GM18907 (cell line): ENCODE results near the gene ZFPL1.
"Not testable (repeated sequence)": the region's sequence is repeated elsewhere in the genome, so short reads cannot be mapped to it uniquely, and the experiment has no call there.

Experiments
- ATAC-seq: cut with Tn5 transposase; IDR thresholded peaks from one replicate; pipeline ENCODE4 v1.9.1; 2021; ENCODE audit warnings: mild to moderate bottlenecking, moderate library complexity; ENCODE audit not compliant: unreplicated experiment

Gene ZFPL1

DNA sequence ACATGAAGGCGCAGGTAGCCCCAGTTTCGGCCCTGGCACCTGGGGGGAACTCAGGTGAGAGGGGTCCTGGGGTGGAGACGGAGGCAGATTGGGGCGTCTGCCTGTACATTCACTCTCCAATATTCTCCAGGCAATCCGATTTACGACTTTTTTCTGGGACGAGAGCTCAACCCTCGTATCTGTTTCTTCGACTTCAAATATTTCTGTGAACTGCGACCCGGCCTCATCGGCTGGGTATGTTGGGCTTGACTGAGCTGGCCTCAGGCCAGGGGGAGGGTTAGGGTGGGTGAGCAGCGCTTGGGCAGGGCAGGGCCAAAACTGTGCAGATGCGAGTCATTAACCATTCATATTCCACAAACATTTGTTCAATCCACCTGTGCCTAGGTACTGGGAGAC lies 29.3 kb downstream of the ZFPL1 start:
- no peak for ATAC-seq

DNA sequence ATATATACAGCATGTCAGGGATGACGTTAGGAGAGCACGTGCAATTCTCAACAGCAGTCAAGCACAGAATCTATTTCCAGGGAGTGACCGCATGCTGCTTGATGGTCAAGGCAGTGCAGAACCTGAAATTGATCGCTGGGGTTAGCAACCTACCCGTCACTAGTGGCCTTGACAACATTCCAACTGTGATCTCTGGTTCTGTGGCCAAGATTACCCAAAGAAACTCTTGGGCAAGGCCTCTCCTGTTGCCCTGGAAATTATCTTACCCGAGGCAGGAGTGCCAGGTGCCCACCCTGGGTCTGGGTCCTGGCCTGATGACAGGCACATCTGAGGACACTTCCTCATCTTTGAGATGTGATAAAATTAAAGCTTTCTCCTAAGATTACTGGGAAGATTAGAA lies 29.8 kb downstream of the ZFPL1 start:
- ATAC-seq: no peak

DNA sequence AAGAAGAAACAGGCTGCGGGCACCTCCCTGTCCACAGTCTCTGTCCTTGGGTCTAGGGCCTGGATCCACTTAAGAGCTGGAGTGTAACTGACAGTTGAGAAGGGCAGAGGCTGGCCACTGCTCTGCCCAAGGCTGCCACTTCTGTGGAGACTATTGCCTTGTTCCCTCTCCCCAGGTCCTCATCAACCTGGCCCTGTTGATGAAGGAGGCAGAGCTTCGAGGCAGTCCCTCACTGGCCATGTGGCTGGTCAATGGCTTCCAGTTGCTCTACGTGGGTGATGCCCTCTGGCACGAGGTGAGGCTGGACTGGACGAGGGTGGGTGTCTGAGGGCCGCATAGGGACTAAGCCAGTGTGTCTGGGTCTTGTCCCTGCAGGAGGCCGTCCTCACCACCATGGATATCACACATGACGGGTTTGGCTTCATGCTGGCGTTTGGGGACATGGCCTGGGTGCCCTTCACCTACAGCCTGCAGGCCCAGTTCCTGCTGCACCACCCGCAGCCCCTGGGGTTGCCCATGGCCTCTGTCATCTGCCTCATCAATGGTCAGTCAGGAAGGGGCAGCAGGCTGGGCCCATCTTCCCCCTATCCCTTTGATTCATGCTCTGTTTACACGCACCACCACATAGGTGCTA lies 30.6 kb downstream of the ZFPL1 start:
- no peak for ATAC-seq

DNA sequence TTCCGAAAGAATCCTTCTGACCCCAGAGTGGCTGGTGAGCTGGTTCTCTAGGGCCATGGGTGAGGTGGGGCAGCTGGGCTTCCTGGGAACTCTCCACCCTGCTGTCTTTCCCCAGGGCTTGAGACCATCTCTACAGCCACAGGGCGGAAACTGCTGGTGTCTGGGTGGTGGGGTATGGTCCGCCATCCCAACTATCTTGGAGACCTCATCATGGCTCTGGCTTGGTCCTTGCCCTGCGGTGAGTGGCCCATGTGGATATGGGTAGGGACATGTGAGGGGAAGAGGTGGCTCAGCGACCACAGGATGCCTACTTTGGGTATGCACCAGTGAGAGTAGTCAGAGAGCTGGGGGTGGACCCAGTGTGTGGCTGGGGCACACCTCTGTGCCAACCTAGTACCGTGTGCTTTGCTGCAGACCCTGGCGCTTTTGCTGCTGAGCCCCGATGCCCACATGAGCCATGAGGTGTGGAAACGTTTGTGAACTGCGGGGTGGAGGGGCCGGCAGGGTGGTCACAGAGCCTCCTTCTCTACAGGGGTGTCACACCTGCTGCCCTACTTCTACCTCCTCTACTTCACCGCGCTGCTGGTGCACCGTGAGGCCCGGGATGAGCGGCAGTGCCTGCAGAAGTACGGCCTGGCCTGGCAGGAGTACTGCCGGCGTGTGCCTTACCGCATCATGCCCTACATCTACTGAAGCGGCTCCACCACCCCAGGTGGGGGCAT lies 31.5 kb downstream of the ZFPL1 start:
- ATAC-seq: no peak

DNA sequence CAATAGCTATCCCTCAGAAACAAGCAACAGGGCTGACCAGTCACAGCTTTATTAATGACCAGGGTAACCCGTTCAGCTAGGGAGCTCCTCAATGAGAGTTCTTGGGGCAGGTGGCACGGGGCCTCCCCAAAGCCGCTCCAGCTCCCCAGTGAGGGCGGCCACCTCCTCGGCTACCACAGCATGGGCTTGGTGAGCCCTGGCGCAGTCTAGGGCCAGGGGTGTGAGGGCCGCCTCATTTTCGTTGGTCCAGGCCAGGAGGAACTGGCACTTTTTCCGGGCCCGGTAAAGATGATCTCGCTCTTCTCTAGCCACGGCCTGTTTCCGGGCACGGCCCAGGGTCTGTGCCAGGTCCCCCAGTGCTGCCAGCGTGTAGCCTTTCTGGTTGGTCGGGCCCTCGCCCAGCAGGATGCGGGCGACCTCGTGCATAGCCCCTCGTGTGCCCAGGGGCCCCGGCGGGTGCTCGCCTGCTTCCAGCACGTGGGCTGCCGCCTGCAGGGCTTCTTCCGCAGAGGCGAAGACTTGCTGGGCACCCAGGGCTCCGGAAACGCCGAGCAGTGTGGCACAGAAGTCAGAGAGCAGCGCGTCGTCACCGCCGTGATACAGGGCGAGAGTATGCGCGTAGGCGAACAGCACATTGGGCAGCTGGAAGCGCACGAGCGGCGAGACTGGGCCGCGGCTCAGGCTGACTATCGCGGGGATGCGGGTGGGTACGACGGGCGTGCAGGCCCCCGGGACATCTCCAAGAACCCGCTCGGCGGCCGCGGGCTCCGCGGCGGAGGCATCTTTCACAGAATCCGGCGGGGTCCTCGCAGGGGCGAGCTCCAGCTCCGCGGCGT lies 32.6 kb downstream of the ZFPL1 start:
- peak; percentile 8 for ATAC-seq

DNA sequence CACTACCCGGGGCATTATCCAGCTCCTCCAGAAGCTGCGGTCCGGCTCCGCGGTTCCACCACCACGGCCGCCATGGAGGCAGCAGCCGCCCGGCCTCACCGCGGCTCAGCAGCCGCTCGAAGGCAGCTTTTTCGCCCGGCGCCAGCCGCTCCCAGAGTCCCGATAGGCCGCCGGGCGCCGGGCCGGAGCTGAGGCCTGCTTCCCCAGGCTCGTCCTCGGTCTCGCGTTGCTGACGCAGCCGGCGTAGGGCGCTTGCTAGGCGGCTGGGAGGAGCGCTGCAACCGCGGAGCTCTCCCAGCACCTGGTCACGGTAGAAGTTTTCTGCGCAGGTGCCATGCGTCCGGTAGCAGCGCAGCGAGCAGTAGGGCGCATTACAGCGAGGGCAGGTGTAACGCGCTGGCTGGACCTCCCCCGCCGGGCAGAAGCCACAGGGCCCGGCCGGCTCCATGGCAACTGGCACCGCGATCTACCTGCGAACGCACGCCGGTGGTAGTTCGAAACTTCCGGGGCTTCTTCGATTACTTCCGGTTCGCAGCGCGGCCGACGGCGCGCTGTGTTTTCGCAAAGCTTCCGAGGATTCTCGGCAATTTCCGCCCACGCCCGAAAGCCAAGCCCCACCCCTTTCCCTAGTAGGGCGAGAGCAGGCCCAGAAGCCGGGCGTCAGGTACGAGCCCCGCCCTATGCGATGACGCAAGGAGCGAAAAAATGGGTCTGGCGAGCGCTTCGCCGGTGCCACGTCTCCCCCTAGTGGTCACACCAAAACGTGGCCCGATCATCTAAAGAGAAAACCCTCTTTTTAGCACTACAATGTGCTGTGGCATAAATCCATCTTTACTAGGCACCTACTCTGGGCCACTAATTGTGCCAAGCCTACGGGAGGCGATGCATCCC lies 33.4 kb downstream of the ZFPL1 start, which contains the start of gene ZNHIT2:
Gene ZNHIT2 (minus strand): TSS at position 496 of the 891 bp plus-strand sequence. CDS start 48 bp downstream, at position 448.
- ATAC-seq: peak; percentile 59

DNA sequence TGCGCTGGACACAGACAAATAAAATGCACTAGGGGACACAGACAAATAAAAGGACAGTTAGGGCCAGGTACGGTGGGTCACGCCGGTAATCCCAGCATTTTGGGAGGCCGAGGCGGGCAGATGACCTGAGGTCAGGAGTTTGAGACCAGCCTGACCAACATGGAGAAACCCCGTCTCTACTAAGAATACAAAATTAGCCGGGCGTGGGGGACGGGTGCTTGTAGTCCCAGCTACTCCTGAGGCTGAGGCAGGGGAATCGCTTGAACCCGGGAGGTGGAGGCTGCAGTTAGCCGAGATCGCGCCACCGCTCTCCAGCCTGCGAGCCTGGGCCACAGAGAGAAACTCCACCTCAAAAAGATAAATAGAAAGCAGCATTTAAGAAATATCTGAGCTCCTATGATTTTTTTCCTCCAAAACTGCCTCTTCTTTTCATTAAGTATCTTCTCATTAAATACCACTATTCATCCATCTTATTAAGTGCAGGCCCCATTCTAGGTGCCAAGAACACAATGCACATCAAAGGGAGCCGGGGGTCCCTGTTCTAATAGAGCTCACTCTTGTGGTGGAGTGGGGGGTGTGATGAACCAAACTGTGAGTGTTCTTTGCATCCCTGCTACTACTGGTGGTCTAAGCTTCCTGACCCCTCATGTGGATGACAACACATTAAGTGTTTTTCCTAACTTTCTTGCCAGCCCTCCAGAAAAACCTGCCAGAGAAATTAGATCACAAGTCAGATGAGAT lies 34.2 kb downstream of the ZFPL1 start:
- ATAC-seq: no peak

DNA sequence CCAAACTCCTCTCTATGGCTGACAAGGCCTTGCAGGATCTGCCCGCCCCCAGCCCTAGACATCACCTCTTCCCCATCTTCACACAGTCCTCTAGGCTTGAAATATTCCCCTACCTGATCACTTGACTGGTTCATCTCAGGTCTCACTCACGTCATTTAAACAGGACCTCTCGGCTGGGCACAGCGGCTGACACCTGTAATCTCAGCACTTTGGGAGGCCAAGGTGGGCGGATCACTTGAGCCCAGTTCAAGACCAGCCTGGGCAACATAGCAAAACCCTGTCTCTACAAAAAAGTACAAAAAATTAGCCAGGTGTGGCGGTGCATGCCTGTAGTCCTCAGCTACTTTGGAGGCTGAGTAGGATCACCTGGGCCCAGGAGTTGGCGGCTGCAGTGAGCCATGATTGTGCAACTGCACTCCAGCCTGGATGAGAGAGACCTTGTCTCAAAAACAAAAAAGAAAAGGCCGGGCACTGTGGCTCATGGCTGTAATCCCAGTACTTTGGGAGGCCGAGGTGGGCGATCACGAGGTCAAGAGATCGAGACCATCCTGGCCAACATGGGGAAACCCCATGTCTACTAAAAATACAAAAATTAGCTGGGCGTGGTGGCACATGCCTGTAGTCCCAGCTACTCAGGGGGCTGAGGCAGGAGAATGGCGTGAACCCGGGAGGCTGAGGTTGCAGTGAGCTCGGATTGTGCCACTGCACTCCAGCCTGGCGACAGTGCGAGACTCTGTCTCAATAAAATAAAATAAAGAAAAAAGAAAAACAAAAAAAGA lies 35.1 kb downstream of the ZFPL1 start:
- ATAC-seq: not testable (repeated sequence)

DNA sequence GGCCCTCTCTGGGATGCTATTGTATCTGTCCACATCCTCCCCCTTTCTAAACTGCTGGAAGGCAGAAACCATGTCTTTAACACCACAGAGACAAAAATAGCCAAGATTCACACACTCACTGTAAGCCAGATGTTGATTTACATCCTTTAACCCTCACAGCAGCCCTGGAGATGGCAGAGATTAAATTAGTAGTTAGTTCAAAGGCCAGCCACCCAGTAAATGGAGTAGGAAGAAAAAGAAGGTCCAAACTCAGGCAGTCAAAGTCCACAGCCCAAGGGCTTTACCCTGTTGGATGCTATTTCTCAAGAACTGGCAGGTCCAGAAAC lies 35.6 kb downstream of the ZFPL1 start:
- no peak for ATAC-seq

DNA sequence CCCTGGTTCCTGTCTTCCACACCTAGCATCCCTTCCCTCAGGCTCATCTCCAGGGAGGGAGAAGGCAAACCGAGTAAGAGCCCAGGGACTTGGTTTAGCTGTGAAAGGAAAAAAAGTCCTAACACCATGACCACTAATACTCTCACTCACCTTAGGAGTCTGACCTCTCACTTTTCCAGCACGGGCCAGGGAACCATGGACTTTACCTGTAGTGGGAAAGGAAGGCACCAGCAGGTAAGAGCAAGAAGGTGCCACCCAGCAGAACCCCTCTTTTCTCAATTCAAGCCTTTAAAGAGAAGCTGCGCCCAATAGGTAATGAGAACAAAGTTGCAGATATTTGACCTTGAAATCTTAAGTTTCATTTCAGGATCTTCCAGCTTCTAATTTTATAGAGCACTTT lies 36.8 kb downstream of the ZFPL1 start:
- ATAC-seq: no peak

DNA sequence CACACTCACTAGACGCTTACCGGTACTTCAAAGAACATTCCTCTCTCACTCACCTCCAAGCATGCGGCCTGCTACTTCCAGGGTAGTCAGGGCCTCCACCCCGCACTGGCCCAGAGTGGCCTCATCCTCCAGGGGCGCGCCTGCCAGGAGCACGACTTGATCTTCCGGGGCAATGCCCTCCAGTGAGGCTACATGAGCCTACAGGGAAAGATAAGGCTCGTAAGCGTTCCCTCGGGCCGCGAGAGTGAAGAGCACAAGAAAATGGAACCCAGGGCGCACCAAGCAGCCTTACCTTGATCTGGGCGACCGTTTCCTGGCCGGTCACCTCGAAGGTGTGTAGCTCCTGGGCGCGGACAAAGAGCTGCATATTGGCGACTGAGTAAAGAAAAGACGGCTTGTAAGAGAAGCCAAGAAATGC lies 37.4 kb downstream of the ZFPL1 start:
- no peak for ATAC-seq

DNA sequence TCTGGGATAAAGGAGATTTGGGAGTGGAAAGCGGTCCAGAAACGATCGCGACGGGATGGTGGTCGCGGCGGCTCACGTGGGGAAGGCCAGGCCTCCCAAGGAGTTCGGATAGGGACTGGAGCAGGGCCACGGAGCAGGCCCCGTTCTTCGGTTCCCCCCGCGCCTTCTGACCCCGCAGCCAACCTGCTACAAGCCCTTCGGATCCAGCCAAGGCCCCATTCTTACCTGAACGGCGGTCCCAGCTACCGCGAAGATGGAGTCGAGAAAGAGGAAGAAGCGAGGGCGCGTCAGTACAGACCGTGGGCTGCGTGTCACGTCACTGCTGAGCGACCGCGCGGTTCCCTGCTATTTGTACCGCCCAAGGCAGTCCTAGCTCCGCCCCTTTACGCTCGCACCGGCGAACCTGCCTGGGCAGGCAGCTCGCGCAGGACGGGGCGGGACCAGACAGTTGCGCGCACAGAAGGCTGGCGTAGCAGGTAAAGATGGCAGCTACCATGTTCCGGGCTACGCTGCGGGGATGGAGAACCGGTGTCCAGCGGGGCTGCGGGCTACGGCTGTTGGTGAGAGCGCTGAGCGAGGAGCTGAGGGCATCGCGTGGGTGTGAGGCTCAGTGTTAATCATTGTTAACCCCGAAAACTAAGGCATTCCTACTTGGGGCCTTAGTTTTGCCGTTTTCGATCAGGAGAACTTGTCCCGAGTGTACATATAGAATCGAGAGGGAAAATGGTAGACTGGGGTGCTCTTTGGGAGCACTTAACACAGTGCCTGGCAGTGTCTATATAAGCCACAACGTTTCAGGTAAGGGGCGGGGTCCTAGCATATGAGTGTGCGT lies 38.1 kb downstream of the ZFPL1 start, which contains the start of the genes FAU and MRPL49:
Gene FAU (minus strand): TSS at position 270 of the 832 bp plus-strand sequence. CDS start 321 bp downstream, outside the sequence.
Gene MRPL49 (plus strand): TSS at position 457 of the 832 bp plus-strand sequence. CDS start 26 bp downstream, at position 483.
- peak; percentile 64 for ATAC-seq

DNA sequence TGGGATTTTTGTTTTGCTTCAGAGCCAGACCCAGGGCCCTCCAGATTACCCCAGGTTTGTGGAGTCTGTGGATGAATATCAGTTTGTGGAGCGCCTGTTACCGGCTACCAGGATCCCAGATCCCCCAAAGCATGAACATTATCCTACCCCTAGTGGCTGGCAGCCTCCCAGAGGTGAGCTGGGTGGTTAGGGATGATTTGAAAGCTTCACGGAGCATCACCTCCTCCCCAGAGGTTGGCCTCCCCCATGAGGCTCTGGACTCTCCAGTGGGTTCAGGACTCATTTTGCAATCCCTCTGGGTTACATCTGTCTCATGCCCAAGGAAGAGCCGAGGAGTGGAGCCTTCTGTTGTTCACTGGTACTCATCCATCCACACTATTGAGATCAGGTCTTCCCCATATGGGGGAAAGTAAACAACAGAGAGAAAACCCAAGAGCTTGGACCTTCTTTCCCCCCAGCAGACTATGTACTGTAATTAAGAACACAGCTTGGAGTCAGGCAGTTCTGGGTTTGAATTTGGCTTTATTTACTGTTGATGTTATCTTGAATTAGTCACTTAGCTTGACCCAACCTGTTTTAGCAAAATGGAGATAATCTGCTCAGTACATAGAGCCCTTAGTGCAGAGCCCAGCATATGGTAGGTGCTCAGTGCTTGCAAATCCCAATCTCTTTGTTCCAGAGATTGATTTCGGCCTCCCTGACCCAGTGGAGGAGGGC lies 40.6 kb downstream of the ZFPL1 start:
- no peak for ATAC-seq

DNA sequence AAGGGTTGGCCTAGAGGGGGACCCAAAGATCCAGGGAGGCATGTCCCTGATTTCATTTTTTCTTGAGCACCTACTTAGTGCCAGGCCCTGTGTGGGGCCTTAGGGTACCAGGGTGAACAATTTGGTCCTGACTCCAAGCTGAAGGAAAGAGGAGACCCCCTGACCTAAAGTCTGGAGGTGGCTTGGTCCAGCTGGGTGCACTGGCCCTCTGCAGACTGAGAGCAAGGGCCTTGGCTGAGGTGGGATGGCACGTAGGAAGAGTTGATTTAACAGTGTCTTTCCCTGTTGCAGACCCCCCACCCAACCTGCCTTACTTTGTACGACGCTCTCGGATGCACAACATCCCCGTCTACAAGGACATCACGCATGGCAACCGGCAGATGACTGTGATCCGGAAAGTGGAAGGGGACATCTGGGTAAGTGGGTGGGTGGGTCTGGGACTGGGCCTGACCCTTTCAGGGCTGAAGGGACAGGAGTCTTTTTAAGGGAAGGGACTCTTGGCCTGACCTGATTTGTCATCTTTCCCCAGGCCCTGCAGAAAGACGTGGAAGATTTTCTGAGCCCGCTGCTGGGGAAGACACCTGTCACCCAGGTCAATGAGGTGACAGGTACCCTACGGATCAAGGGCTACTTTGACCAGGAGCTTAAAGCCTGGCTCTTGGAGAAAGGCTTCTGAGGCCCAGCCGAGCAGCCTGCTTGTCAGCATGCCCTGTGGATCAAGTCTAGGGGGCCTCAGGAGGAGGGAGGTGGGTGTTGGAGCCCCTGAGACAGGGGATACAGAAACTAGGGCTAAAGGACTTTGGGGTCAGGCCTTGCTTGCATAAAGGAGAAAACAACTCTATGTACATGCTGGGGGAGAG lies 41.4 kb downstream of the ZFPL1 start:
- ATAC-seq: no peak

DNA sequence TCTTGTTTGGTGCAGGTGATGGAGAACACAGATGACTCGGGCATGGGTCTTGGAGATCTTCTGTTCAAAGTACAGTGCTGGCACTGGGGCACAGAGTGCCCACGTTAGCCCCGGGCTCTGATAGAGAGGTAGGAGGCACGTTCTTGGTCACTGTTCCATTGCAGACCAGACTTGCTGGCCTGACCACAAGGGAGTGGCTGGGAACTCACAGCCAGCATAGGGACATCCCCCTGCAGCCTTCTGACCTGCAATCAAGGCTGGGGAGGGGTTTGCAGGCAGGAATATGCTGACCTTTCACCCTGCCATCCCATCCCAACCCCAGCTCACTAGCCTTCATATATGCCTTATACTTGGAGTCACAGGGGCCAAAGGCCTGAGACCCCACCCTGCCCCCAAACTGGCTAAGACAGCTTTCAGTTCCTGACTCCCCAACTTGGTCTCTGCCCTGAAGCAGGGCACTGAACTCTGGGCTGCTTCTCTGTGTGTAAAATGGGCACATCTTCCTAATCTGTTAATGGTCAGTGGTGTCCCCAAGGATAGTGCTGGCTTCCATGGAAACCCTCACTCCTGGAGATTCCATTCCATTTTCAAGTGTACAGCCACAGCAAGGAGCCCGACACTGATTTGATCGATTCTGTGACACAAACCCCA lies 42.7 kb downstream of the ZFPL1 start:
- ATAC-seq: no peak
